CD1c-positive myeloid dendritic cell (primary cell): Measurements from ENCODE around the gene MAPK8.

ENCODE experiments used
- DNase-seq: peaks from one replicate; pipeline ENCODE4 v3.0.0-alpha.2; 2016; ENCODE audit errors: extremely low spot score

The MAPK8 gene

GRCh38 chr10:48477141-48477540 lies 170.7 kb downstream of the MAPK8 start:
- no peak for DNase-seq

GRCh38 chr10:48477616-48478015 lies 171.1 kb downstream of the MAPK8 start:
- no peak for DNase-seq

GRCh38 chr10:48478469-48478868 lies 172.0 kb downstream of the MAPK8 start:
- no peak for DNase-seq

- DNase-seq, result no peak
Observed at GRCh38 chr10:48478980-48479811, 172.7 kb downstream of the MAPK8 start.

- DNase-seq, result no peak
Observed at GRCh38 chr10:48480397-48481374, 174.2 kb downstream of the MAPK8 start.

GRCh38 chr10:48481385-48481784 lies 174.9 kb downstream of the MAPK8 start:
- DNase-seq, result no peak

GRCh38 chr10:48482207-48482606 lies 175.7 kb downstream of the MAPK8 start:
- DNase-seq, result no peak

- DNase-seq, result no peak
Observed at GRCh38 chr10:48484911-48485310, 178.4 kb downstream of the MAPK8 start.

GRCh38 chr10:48485711-48486110 lies 179.2 kb downstream of the MAPK8 start:
- DNase-seq, result no peak

- no peak for DNase-seq
Observed at GRCh38 chr10:48487244-48487643, 180.8 kb downstream of the MAPK8 start.
